Ishikawa (cell line): ENCODE data around the gene RTEL1.

Experiments used
- CEBPB ChIP-seq: IDR thresholded peaks from 2 replicates; pipeline ENCODE4 v1.6.1; 2012
- CREB1 ChIP-seq: IDR thresholded peaks from 2 replicates; pipeline ENCODE4 v1.6.1; 2012; ENCODE audit warnings: low read depth
- EGR1 ChIP-seq: IDR thresholded peaks from 2 replicates; pipeline ENCODE4 v1.6.1; 2012
- EP300 ChIP-seq: IDR thresholded peaks from 2 replicates; pipeline ENCODE4 v1.6.1; 2012; ENCODE audit warnings: borderline replicate concordance
- FOXM1 ChIP-seq: IDR thresholded peaks from 2 replicates; pipeline ENCODE4 v1.6.1; 2012; ENCODE audit warnings: low read depth, borderline replicate concordance
- NFIC ChIP-seq: IDR thresholded peaks from 2 replicates; pipeline ENCODE4 v1.6.1; 2012
- RAD21 ChIP-seq: IDR thresholded peaks from 2 replicates; pipeline ENCODE4 v1.6.1; 2012; ENCODE audit warnings: low read depth
- REST ChIP-seq: IDR thresholded peaks from 2 replicates; pipeline ENCODE4 v1.6.1; 2012; ENCODE audit warnings: low read depth, mild to moderate bottlenecking
- TAF1 ChIP-seq: IDR thresholded peaks from 2 replicates; pipeline ENCODE4 v1.6.1; 2012; ENCODE audit warnings: low read depth, mild to moderate bottlenecking
- TCF12 ChIP-seq: IDR thresholded peaks from 2 replicates; pipeline ENCODE4 v1.6.1; 2012; ENCODE audit warnings: low read depth
- TEAD4 ChIP-seq: IDR thresholded peaks from 2 replicates; pipeline ENCODE4 v1.6.1; 2012
- YY1 ChIP-seq: IDR thresholded peaks from 2 replicates; pipeline ENCODE4 v1.6.1; 2012; ENCODE audit warnings: low read depth
- ZBTB7A ChIP-seq: IDR thresholded peaks from 2 replicates; pipeline ENCODE4 v1.6.1; 2012; ENCODE audit warnings: low read depth
- TF ChIP-seq, protein P1 (sequence below): IDR thresholded peaks from 2 replicates; pipeline ENCODE4 v1.6.1; 2012
- TF ChIP-seq, protein P2 (sequence below): IDR thresholded peaks from 2 replicates; pipeline ENCODE4 v1.6.1; 2012

Gene RTEL1

GRCh38 chr20:63655249-63655648 is 2.9 kb upstream of the RTEL1 start:
- TF ChIP-seq EP300 (no peak), CREB1 (no peak), TAF1 (no peak), YY1 (no peak), ZBTB7A (no peak), CEBPB (no peak), TCF12 (no peak), REST (no peak)
- TF ChIP-seq, protein P1, sequence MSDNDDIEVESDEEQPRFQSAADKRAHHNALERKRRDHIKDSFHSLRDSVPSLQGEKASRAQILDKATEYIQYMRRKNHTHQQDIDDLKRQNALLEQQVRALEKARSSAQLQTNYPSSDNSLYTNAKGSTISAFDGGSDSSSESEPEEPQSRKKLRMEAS, result no peak
- TF ChIP-seq, protein P2, sequence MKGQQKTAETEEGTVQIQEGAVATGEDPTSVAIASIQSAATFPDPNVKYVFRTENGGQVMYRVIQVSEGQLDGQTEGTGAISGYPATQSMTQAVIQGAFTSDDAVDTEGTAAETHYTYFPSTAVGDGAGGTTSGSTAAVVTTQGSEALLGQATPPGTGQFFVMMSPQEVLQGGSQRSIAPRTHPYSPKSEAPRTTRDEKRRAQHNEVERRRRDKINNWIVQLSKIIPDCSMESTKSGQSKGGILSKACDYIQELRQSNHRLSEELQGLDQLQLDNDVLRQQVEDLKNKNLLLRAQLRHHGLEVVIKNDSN, result no peak

DNA sequence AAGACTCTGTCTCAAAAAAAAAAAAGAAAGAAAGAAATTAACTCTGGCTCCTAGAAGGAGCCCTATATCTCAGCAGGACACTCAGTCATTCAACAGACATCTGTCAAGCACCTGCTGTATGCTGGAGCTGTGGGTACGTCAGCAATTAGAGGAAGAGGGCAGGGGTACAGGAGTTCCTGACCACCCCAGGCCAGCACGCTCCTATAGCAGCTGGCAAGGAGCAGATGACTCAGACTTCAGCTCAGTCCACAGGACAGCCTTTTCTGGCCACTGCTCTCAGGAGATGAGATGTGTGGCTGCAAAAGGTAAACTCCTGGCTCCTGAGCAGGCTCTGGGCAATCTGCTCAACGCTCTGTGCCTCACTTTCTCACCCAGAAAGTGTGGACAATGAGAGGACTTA is 1.7 kb upstream of the RTEL1 start:
- no peak for TF ChIP-seq NFIC
- TF ChIP-seq REST, result no peak
- TF ChIP-seq TAF1, result no peak
- no peak for TF ChIP-seq EP300
- TF ChIP-seq, protein P2, result no peak
- TF ChIP-seq TCF12, result no peak

DNA sequence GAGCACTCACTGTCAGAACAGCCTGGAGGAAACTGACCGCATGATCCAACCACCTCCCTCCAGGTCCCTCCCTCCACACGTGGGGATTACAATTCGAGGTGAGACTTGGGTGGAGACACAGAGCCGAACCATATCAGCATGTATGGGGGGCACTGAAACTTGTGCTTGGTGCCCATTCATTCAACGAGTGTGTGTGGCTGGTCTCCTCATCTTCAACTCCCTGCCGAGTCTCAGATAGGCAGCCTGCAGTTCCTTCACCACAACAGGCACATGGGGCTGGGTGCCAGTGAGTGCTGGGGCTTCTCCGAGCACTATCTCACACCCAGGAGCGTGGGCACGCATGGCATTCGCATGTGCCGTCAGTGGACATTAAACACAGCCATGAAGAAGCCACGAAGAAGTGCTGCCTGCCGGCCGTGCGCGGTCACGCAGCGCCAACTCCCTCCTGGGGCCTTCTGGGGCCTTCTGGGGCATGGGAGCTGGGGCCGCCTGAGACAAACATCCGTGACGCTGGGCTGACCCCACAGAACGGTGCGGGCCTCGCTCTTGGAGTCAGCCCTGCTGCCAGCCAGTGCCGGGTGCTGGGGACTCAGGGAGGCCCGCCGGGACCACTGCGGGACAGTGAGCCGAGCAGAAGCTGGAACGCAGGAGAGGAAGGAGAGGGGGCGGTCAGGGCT is 714 bp upstream of the RTEL1 start:
- TF ChIP-seq CEBPB, result no peak
- no peak for TF ChIP-seq EP300
- no peak for TF ChIP-seq ZBTB7A
- no peak for TF ChIP-seq REST
- TF ChIP-seq RAD21, result no peak
- no peak for TF ChIP-seq NFIC
- no peak for TF ChIP-seq YY1
- no peak for TF ChIP-seq TAF1
- TF ChIP-seq FOXM1, result no peak
- TF ChIP-seq TEAD4, result no peak
- TF ChIP-seq, protein P2, result no peak
- TF ChIP-seq EGR1, result no peak

- TF ChIP-seq TCF12 (no peak), EP300 (no peak), REST (no peak), RAD21 (no peak), EGR1 (no peak), ZBTB7A (peak; percentile 69; the same call in 1 of the 2 replicates), CEBPB (no peak)
- TF ChIP-seq, protein P1, result no peak
These were observed 656 bp downstream of the RTEL1 start for GRCh38 chr20:63658749-63659187.
